Erythroblast (primary cell): Measurements from ENCODE around the gene RYR1.
"Not testable (repeated sequence)": the region's sequence is repeated elsewhere in the genome, so short reads cannot be mapped to it uniquely, and the experiment has no call there.

Experiments used
- DNase-seq, 2 experiments: peaks; one replicate each; lab custom pipeline; 2025; lab: John Stamatoyannopoulos, UW
- GATA1 ChIP-seq: IDR thresholded peaks from 2 replicates; pipeline ENCODE4 v1.6.1; 2011; ENCODE audit warnings: low read depth, mild to moderate bottlenecking, control low read depth, low read length, moderate library complexity
- POLR2A ChIP-seq: IDR thresholded peaks from 2 replicates; pipeline ENCODE4 v1.6.1; 2011; ENCODE audit warnings: mild to moderate bottlenecking, low read length

RYR1 gene

GRCh38 chr19:38538386-38538785, 104.9 kb downstream of the RYR1 start:
- no peak for TF ChIP-seq POLR2A
- TF ChIP-seq GATA1: no peak
- DNase-seq: no peak

GRCh38 chr19:38538793-38539528, 105.5 kb downstream of the RYR1 start:
- DNase-seq: no peak
- TF ChIP-seq POLR2A: no peak

- no peak for DNase-seq
- TF ChIP-seq GATA1 (no peak), POLR2A (no peak)
Measured at GRCh38 chr19:38539751-38540150, 106.3 kb downstream of the RYR1 start.

GRCh38 chr19:38542040-38542439, 108.5 kb downstream of the RYR1 start:
- DNase-seq: no peak
- TF ChIP-seq GATA1 (no peak), POLR2A (no peak)

- DNase-seq: no peak
- TF ChIP-seq GATA1: no peak
- no peak for TF ChIP-seq POLR2A
Measured at GRCh38 chr19:38543286-38543806, 109.9 kb downstream of the RYR1 start.

GRCh38 chr19:38543807-38544568, 110.5 kb downstream of the RYR1 start:
- peak; percentile 93 to 97 for DNase-seq
- TF ChIP-seq GATA1: no peak
- TF ChIP-seq POLR2A: no peak

- TF ChIP-seq POLR2A: no peak
- TF ChIP-seq GATA1: no peak
- DNase-seq: peak in 1 of 2 experiments; percentile 58
Measured at GRCh38 chr19:38544569-38545315, 111.3 kb downstream of the RYR1 start.

GRCh38 chr19:38545596-38545995, 112.1 kb downstream of the RYR1 start:
- TF ChIP-seq GATA1 (no peak), POLR2A (no peak)
- DNase-seq: no peak

- no peak for DNase-seq
- TF ChIP-seq POLR2A: no peak
- no peak for TF ChIP-seq GATA1
Measured at GRCh38 chr19:38547421-38547820, 113.9 kb downstream of the RYR1 start.

GRCh38 chr19:38549061-38549460, 115.6 kb downstream of the RYR1 start:
- TF ChIP-seq GATA1 (no peak), POLR2A (no peak)
- DNase-seq: no peak

- TF ChIP-seq GATA1: no peak
- no peak for TF ChIP-seq POLR2A
- no peak for DNase-seq
Measured at GRCh38 chr19:38549942-38550341, 116.5 kb downstream of the RYR1 start.

- DNase-seq: no peak
- no peak for TF ChIP-seq GATA1
- TF ChIP-seq POLR2A: no peak
Measured at GRCh38 chr19:38550376-38550775, 116.9 kb downstream of the RYR1 start.

GRCh38 chr19:38551450-38551813, 117.9 kb downstream of the RYR1 start:
- no peak for DNase-seq
- TF ChIP-seq POLR2A: no peak
- no peak for TF ChIP-seq GATA1

GRCh38 chr19:38553239-38553638, 119.7 kb downstream of the RYR1 start:
- not testable (repeated sequence) for DNase-seq
